Caco-2 (cell line): ENCODE results near the gene KLHL9. TPM values are rescaled to one million over a fixed set of nuclear protein-coding genes. Genes with fewer than 3 reads are reported as not detected.

Experiments used
- Bru-seq: library from RNA; stranded (reverse); fragments of 400-500 nt; gene quantifications from one replicate; lab custom pipeline; 2021; lab: Mats Ljungman, UMichigan
- BruChase-seq, 2 experiments: library from RNA; stranded (reverse); fragments of 400-500 nt; gene quantifications; one replicate each; lab custom pipeline; 2021; lab: Mats Ljungman, UMichigan
- BruUV-seq: library from RNA; stranded (reverse); fragments of 400-500 nt; replicated peaks from 2 replicates; lab custom pipeline; 2021; lab: Mats Ljungman, UMichigan
- CTCF ChIA-PET: fragments of 300-600 bp; sonication (Branson Sonifier 250); formaldehyde crosslinking; loops from one replicate; lab custom pipeline; 2022; ENCODE audit warnings: antibody characterized with exemption; lab: Charles Lee
- POLR2A ChIA-PET: fragments of 300-600 bp; sonication (Branson Sonifier 250); formaldehyde crosslinking; loops from one replicate; lab custom pipeline; 2022; ENCODE audit warnings: antibody characterized with exemption; lab: Charles Lee
- DNase-seq, 2 experiments: peaks; one replicate each; pipeline versions ENCODE4 v3.0.0 to v3.0.0-alpha.2; 2020 to 2022
- H3K27me3 ChIP-seq: replicated peaks from 2 replicates; pipeline ENCODE4 v1.6.0; 2011; ENCODE audit warnings: low read length; ENCODE audit not compliant: control insufficient read depth, insufficient read depth
- H3K36me3 ChIP-seq: 2 replicates; pipeline ENCODE4 v1.5.1; 2011; ENCODE audit warnings: low read length; ENCODE audit not compliant: control insufficient read depth, insufficient read depth
- H3K4me1 ChIP-seq: fragments of 250-450 bp; sonication (Bioruptor Pico); 2 replicates; pipeline ENCODE4 v1.5.1; 2020; ENCODE audit warnings: mild to moderate bottlenecking
- H3K4me3 ChIP-seq: 2 replicates; pipeline ENCODE4 v1.5.1; 2011; ENCODE audit warnings: low read depth, mild to moderate bottlenecking, control low read depth, low read length
- H3K9me3 ChIP-seq: fragments of 250-450 bp; sonication (Bioruptor Pico); 2 replicates; pipeline ENCODE4 v1.5.1; 2020; ENCODE audit warnings: mild to moderate bottlenecking, moderate library complexity
- H3K27ac Mint-ChIP-seq: one replicate; pipeline ENCODE4 v1.8.0; 2022; ENCODE audit warnings: mixed read lengths; ENCODE audit not compliant: unreplicated experiment
- H3K27me3 Mint-ChIP-seq: one replicate; pipeline ENCODE4 v1.8.0; 2022; ENCODE audit warnings: mixed read lengths; ENCODE audit not compliant: insufficient read depth, unreplicated experiment
- H3K36me3 Mint-ChIP-seq: one replicate; pipeline ENCODE4 v1.8.0; 2022; ENCODE audit warnings: mild to moderate bottlenecking, mixed read lengths; ENCODE audit not compliant: insufficient read depth, unreplicated experiment
- H3K4me1 Mint-ChIP-seq: one replicate; pipeline ENCODE4 v1.8.0; 2022; ENCODE audit warnings: low read depth, mixed read lengths; ENCODE audit not compliant: unreplicated experiment
- H3K4me3 Mint-ChIP-seq: one replicate; pipeline ENCODE4 v1.8.0; 2022; ENCODE audit warnings: mild to moderate bottlenecking, moderate library complexity, mixed read lengths; ENCODE audit not compliant: unreplicated experiment
- H3K9me3 Mint-ChIP-seq: one replicate; pipeline ENCODE4 v1.8.0; 2022; ENCODE audit warnings: mixed read lengths; ENCODE audit not compliant: unreplicated experiment
- intact Hi-C: fragments of 100-400 bp; cut with micrococcal nuclease; formaldehyde crosslinking; loops from one replicate; pipeline ENCODE4 v1.10.0; 2022; ENCODE audit not compliant: unreplicated experiment
- long read RNA-seq: library from polyadenylated mRNA; stranded (forward); transcript quantifications from one replicate; pipeline ENCODE4 v2.0.0, GENCODE V29; 2022
- total RNA-seq: library from RNA; stranded (reverse); gene quantifications from 2 replicates; pipeline ENCODE4 v1.2.3, GENCODE V29; 2022
- TF ChIP-seq, protein P1 (sequence below), 2 experiments: fragments of 200-600 bp in 1 of 2; IDR thresholded peaks; 1 replicate in 1 of 2; 2 replicates in 1 of 2; pipeline versions ENCODE4 v1.5.1 to v1.8.0; 2011 to 2022; ENCODE audit warnings: antibody characterized with exemption in 1 of 2, control low read depth in 1 of 2, inconsistent platforms in 1 of 2, low read depth in 1 of 2, low read length in 1 of 2, mild to moderate bottlenecking in 1 of 2, moderate library complexity in 1 of 2; ENCODE audit not compliant: insufficient read depth in 1 of 2, severe bottlenecking in 1 of 2, unreplicated experiment in 1 of 2

The KLHL9 gene, protein sequence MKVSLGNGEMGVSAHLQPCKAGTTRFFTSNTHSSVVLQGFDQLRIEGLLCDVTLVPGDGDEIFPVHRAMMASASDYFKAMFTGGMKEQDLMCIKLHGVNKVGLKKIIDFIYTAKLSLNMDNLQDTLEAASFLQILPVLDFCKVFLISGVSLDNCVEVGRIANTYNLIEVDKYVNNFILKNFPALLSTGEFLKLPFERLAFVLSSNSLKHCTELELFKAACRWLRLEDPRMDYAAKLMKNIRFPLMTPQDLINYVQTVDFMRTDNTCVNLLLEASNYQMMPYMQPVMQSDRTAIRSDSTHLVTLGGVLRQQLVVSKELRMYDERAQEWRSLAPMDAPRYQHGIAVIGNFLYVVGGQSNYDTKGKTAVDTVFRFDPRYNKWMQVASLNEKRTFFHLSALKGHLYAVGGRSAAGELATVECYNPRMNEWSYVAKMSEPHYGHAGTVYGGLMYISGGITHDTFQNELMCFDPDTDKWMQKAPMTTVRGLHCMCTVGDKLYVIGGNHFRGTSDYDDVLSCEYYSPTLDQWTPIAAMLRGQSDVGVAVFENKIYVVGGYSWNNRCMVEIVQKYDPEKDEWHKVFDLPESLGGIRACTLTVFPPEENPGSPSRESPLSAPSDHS
- total RNA-seq: 13.0 and 13.5 TPM in 2 replicates
- Bru-seq, nascent RNA: percentile 92 among the genes with signal in this experiment
- BruChase-seq, experiment 1, labeled RNA remaining after a 2-hour chase: percentile 98 among the genes with signal in this experiment
- BruChase-seq, experiment 2, labeled RNA remaining after a 6-hour chase: percentile 79 among the genes with signal in this experiment
- long read RNA-seq, full-length matches to known transcripts: 24 of 25 reads
- long read RNA-seq, partial matches to known transcripts: 0 of 25 reads
- long read RNA-seq, other reads (novel, unspliced or antisense): 1 of 25 reads

DNA sequence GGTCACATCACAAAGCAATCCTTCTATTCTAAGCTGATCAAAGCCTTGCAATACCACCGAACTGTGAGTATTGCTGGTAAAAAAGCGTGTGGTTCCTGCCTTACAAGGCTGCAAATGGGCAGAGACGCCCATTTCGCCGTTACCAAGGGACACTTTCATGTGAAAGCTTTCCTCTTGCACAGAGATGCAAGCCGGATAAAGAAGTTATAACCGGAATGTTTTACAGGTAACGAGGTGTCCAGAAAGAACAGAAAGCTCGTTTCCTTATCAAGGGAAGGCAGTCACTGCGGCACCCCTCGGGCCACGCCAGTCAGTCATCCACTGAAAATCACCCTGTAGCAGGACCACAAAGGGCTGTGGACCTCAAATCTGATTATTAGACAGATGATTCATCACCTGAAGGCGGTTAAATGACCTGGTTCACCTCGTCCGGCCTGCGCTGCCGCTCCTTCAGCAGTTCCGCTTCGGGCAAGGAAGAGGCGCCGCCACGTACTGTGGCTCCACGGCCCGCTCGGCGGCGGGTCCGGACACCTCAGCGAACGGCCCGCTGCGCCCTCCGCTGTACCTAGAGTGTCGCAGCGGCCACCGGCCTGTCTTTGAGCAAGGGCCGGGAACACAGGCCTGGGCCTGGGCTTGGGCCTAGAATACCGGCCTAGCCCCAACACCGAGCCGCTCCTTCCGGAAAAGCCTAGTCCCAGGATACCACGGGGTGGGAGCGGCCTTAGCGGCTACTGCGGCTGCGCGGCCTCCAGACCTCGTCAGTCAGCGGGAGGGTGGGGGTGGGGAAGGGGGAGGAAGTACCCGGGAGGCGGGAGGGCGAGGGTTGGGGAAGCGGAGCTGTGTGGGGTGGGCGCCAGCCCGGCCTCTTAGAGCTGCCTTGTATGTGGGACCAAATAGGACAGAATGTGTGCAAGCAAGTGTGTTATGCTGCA, at the start of gene KLHL9:
Gene KLHL9, minus strand, starts transcription at position 704 of the 932 bp plus-strand sequence. Its CDS starts 545 bp downstream, at position 159.
- intact Hi-C loops: loop anchor here (5.0 kb wide), 1 partner anchor 452 kb away; no protein-coding TSS in a partner anchor
- peaks cover 4% of the 10 kb centered on the region for H3K4me1 ChIP-seq
- Mint-ChIP-seq H3K36me3 (no peaks in the 10 kb centered on the region), H3K4me1 (peaks cover 5% of the 10 kb centered on the region), H3K27me3 (peaks cover 4% of the 10 kb centered on the region), H3K27ac (peak within 1 kb of the TSS; percentile 59), H3K9me3 (no peaks in the 10 kb centered on the region), H3K4me3 (peak within 1 kb of the TSS; percentile 77)
- no peaks in the 10 kb centered on the region for H3K27me3 ChIP-seq
- H3K9me3 ChIP-seq: no peaks in the 10 kb centered on the region
- TF ChIP-seq, protein P1, sequence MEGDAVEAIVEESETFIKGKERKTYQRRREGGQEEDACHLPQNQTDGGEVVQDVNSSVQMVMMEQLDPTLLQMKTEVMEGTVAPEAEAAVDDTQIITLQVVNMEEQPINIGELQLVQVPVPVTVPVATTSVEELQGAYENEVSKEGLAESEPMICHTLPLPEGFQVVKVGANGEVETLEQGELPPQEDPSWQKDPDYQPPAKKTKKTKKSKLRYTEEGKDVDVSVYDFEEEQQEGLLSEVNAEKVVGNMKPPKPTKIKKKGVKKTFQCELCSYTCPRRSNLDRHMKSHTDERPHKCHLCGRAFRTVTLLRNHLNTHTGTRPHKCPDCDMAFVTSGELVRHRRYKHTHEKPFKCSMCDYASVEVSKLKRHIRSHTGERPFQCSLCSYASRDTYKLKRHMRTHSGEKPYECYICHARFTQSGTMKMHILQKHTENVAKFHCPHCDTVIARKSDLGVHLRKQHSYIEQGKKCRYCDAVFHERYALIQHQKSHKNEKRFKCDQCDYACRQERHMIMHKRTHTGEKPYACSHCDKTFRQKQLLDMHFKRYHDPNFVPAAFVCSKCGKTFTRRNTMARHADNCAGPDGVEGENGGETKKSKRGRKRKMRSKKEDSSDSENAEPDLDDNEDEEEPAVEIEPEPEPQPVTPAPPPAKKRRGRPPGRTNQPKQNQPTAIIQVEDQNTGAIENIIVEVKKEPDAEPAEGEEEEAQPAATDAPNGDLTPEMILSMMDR (IDR thresholded peaks at IDR 0.05; ENCODE audit: insufficient read depth in 1 of 2, low read depth in 1 of 2, low read length in 1 of 2, severe bottlenecking in 1 of 2, unreplicated experiment in 1 of 2): no peak
- peak; percentile 88 for DNase-seq
- H3K4me3 ChIP-seq: peak within 1 kb of the TSS; percentile 79
- ChIA-PET POLR2A (no interaction called here), CTCF (interaction anchor here (1.6 to 2.0 kb wide), 3 partner anchors 9 to 61 kb away, joined by 6 to 9 read pairs (median 8); no protein-coding TSS in a partner anchor)
- TSS peak; percentile 32 for BruUV-seq
- H3K36me3 ChIP-seq: no peaks in the 10 kb centered on the region

DNA sequence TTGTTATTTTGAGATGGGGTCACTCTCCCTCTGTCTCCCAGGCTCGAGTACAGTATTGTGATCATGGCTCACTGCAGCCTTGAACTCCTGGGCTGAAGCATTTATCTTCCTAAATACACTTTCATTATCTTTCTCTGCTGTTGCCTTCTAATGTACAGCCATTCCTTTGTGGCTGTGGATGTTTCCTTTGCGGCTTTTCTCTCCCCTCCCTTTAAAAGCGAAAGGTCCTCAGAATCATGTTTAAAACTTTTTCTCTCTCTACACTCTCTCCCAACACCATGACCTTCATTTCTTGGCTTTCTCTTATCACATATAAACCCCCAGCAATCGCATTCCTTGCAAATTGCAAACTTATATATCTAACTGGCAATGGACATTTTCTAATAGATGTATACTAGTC, 48.4 kb upstream of the KLHL9 start:
- CTCF ChIA-PET: no interaction called here
- Mint-ChIP-seq H3K4me1 (no peaks in the 10 kb centered on the region), H3K27me3 (peaks cover 17% of the 10 kb centered on the region), H3K27ac (no peak overlapping the region), H3K36me3 (no peaks in the 10 kb centered on the region), H3K4me3 (no peak overlapping the region), H3K9me3 (no peaks in the 10 kb centered on the region)
- TF ChIP-seq, protein P1 (IDR thresholded peaks at IDR 0.05; ENCODE audit: insufficient read depth in 1 of 2, low read depth in 1 of 2, low read length in 1 of 2, severe bottlenecking in 1 of 2, unreplicated experiment in 1 of 2): no peak
- H3K4me3 ChIP-seq: no peak overlapping the region
- intact Hi-C loops: no loop called here
- no peaks in the 10 kb centered on the region for H3K4me1 ChIP-seq
- no peaks in the 10 kb centered on the region for H3K36me3 ChIP-seq
- DNase-seq: no peak
- no TSS peak for BruUV-seq
- H3K9me3 ChIP-seq: no peaks in the 10 kb centered on the region
- no peaks in the 10 kb centered on the region for H3K27me3 ChIP-seq
- POLR2A ChIA-PET: no interaction called here
